Measurements from ENCODE around the gene SIRT5. TPM values are rescaled to one million over a fixed set of nuclear protein-coding genes. Genes with fewer than 3 reads are reported as not detected.

The SIRT5 gene
- total and polyA plus RNA-seq, 2 experiments from 2014 or later: 4.8 to 6.1 TPM

DNA sequence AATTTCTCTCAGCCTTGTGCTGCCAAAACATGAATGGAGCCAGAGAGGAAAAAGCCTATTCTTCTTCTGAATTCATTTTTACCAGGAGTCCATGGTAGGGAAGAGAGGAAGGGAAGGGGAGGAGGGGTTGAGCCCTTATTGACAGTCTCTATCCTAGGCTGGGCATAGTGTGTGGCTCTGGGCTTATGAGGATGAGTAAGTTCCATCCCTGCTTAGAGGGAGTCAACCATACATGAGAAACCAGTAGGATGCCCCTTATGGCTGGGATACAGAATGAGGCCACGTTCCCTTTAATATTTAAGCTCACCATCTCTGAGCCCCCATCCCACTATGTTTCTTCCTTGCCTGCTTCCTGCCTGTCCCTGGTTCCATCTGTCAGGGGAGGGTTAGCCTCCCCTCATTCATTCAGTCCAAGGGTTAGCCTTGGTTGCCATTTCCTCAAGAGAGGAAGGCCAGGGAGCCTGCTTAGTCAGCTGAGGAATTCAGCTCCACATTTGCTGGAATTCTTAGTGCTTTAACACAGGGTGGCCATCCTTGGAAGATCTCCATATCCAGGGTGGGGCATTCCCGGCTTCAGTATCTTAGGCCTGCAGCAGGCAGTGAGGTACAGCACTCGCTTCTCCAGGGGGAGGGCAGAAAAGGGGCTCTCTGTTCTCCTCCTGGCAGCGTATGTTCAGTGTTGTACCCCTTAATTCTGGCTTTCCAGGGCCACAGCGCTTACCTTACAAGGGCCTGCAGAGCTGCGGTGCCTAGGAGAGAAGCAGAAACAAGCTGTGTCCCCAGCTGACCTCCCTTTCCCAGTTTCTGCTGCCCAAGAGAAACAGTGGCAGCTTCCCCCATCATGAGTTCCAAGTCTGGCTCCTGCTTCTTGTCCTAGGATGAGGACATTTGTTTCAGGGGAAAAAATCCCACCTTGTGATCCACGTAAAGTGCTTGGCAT is 12.5 kb downstream of the SIRT5 start:
- Histone ChIP-seq H3K9ac (no peak overlapping the region), H3K4me2 (ENCODE audit: unreplicated experiment) (no peak overlapping the region), H3K27ac (no peak overlapping the region), H3K9me2 (ENCODE audit: insufficient read depth) (no peaks in the 10 kb centered on the region), H3F3A (ENCODE audit: insufficient read depth) (no peaks in the 10 kb centered on the region), H3K27me3 (replicated peaks; ENCODE audit: insufficient read depth) (no peaks in the 10 kb centered on the region), H3K79me2 (ENCODE audit: insufficient read depth) (no peaks in the 10 kb centered on the region), H3K4me1 (ENCODE audit: insufficient read depth) (no peaks in the 10 kb centered on the region), H3K36me3 (ENCODE audit: low read depth) (peaks cover 6% of the 10 kb centered on the region; the same call in 1 of the 2 replicates), H4K20me1 (ENCODE audit: insufficient read depth) (no peaks in the 10 kb centered on the region), H3K4me3 (no peak overlapping the region), H3K9me3 (ENCODE audit: low read depth) (no peaks in the 10 kb centered on the region), H2AFZ (no peak overlapping the region)
- 81 to 86% methylated on average over 7 of the region's 7 CpGs for WGBS, 2 experiments (ENCODE audit: low coverage in 1 of 2, low lambda C conversion rate in 2 of 2, missing lambda C conversion rate in 2 of 2)
- TF ChIP-seq EZH2phosphoT487 (IDR thresholded peaks at IDR 0.05; ENCODE audit: insufficient read depth, low read depth): no peak
- TF ChIP-seq EZH2 (IDR thresholded peaks at IDR 0.05; ENCODE audit: insufficient read depth, poor library complexity, severe bottlenecking): no peak
- peak; percentile 23 for DNase-seq
- in situ Hi-C loops (cut with MboI): no loop called here

DNA sequence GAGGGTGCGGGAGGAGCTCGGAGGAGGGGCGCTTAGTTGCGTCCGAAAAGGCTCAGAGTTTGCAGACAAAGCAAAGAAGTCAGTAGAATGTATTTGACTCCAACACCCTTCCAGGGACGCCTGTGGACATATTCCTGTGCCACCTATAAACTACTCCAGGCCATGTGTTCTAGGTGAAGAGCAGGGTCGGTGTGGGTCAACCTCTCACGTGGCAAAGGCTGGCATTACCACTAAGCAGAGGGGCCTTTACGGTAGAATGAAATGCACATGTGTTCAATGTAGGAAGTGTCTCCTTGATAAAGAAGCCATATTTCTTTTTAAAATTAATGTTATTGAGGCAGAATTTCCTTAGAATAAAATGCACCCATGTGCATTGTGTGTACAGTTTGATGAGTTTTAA is 15.4 kb downstream of the SIRT5 start:
- no peaks in the 10 kb centered on the region for H3K4me1 ChIP-seq (ENCODE audit: insufficient read depth)
- H3K4me2 ChIP-seq (ENCODE audit: unreplicated experiment): no peak overlapping the region
- TF ChIP-seq EZH2 (IDR thresholded peaks at IDR 0.05; ENCODE audit: insufficient read depth, poor library complexity, severe bottlenecking) (no peak), EZH2phosphoT487 (IDR thresholded peaks at IDR 0.05; ENCODE audit: insufficient read depth, low read depth) (no peak)
- H3K27me3 ChIP-seq (replicated peaks; ENCODE audit: insufficient read depth): no peaks in the 10 kb centered on the region
- peaks cover 6% of the 10 kb centered on the region; the same call in 1 of the 2 replicates for H3K36me3 ChIP-seq (ENCODE audit: low read depth)
- no peak overlapping the region for H3K27ac ChIP-seq
- no peaks in the 10 kb centered on the region for H4K20me1 ChIP-seq (ENCODE audit: insufficient read depth)
- H3K9ac ChIP-seq: no peak overlapping the region
- no peaks in the 10 kb centered on the region for H3F3A ChIP-seq (ENCODE audit: insufficient read depth)
- 91 to 92% methylated on average over 9 of the region's 9 CpGs for WGBS, 2 experiments (ENCODE audit: low coverage in 1 of 2, low lambda C conversion rate in 2 of 2, missing lambda C conversion rate in 2 of 2)
- in situ Hi-C loops (cut with MboI): no loop called here
- no peak overlapping the region for H2AFZ ChIP-seq
- H3K9me3 ChIP-seq (ENCODE audit: low read depth): no peaks in the 10 kb centered on the region
- no peaks in the 10 kb centered on the region for H3K9me2 ChIP-seq (ENCODE audit: insufficient read depth)
- no peak overlapping the region for H3K4me3 ChIP-seq
- H3K79me2 ChIP-seq (ENCODE audit: insufficient read depth): no peaks in the 10 kb centered on the region
- no peak for DNase-seq

DNA sequence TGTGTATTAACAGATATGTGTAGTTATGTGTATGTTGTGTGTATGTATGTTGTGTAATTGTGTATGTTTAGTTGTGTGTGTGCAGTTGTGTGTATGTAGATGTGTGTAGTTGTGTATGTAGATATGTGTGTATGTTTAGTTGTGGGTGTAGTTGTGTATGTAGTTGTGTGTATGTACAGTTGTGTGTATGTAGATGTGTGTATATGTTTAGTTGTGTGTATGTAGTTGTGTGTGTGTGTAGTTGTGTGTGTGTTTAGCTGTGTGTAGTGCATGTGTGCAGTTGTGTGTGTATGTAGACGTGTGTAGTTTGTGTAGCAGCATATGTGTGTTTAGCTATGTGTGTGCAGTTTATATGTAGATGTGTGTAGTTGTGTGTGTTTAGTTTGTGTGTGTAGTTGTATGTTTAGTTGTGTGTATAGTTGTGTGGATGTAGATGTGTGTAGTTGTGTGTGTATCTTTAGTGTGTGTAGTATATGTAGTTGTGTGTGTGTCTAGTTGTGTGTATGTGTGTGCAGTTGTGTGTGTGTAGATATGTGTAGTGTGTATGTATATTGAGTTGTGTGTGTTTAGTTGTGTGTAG is 16.3 kb downstream of the SIRT5 start:
- WGBS, 2 experiments (ENCODE audit: low coverage in 1 of 2, low lambda C conversion rate in 2 of 2, missing lambda C conversion rate in 2 of 2): 63 to 87% methylated on average over 1 of the region's 1 CpG

DNA sequence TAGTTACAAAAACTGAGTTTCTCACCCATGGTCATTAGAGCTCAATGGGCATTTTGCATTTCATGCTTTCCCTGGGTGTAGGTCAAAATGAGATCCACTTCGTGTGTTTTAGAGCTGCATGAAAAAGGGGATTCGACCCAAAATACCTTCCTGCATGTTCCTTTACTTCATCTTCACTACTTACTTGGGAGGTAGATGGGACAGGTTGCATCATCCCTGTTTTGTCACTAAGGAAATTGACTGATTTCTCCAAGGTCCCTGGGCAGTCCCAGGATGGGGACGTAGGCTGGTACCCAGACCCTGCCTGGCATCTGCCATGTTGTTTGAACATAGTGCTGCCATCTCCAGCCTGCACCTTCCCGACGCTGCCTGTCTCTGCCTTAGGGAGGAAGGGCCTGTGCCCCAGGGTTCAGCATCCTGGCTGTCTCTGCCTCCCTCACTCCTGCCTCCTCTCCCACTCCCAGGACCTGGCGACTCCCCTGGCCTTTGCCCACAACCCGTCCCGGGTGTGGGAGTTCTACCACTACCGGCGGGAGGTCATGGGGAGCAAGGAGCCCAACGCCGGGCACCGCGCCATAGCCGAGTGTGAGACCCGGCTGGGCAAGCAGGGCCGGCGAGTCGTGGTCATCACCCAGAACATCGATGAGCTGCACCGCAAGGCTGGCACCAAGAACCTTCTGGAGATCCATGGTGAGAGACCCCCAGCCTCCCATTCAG is 17.0 kb downstream of the SIRT5 start:
- TF ChIP-seq EZH2phosphoT487 (IDR thresholded peaks at IDR 0.05; ENCODE audit: insufficient read depth, low read depth): no peak
- no peak overlapping the region for H3K9ac ChIP-seq
- H3F3A ChIP-seq (ENCODE audit: insufficient read depth): no peaks in the 10 kb centered on the region
- H4K20me1 ChIP-seq (ENCODE audit: insufficient read depth): no peaks in the 10 kb centered on the region
- in situ Hi-C loops (cut with MboI): no loop called here
- H3K9me3 ChIP-seq (ENCODE audit: low read depth): no peaks in the 10 kb centered on the region
- no peak overlapping the region for H2AFZ ChIP-seq
- 94 to 95% methylated on average over 20 to 21 of the region's 21 CpGs for WGBS, 2 experiments (ENCODE audit: low coverage in 1 of 2, low lambda C conversion rate in 2 of 2, missing lambda C conversion rate in 2 of 2)
- peaks cover 6% of the 10 kb centered on the region; the same call in 1 of the 2 replicates for H3K36me3 ChIP-seq (ENCODE audit: low read depth)
- no peak for DNase-seq
- no peaks in the 10 kb centered on the region for H3K27me3 ChIP-seq (replicated peaks; ENCODE audit: insufficient read depth)
- H3K4me3 ChIP-seq: no peak overlapping the region
- H3K27ac ChIP-seq: no peak overlapping the region
- H3K9me2 ChIP-seq (ENCODE audit: insufficient read depth): no peaks in the 10 kb centered on the region
- no peaks in the 10 kb centered on the region for H3K79me2 ChIP-seq (ENCODE audit: insufficient read depth)
- no peaks in the 10 kb centered on the region for H3K4me1 ChIP-seq (ENCODE audit: insufficient read depth)
- no peak overlapping the region for H3K4me2 ChIP-seq (ENCODE audit: unreplicated experiment)

More for the DNA sequence above, 16.3 kb downstream of the SIRT5 start:
- H3K9ac ChIP-seq: no peak overlapping the region
- TF ChIP-seq EZH2phosphoT487 (IDR thresholded peaks at IDR 0.05; ENCODE audit: insufficient read depth, low read depth): no peak
- TF ChIP-seq EZH2 (IDR thresholded peaks at IDR 0.05; ENCODE audit: insufficient read depth, poor library complexity, severe bottlenecking): no peak
- H3K9me3 ChIP-seq (ENCODE audit: low read depth): no peaks in the 10 kb centered on the region
- H3K36me3 ChIP-seq (ENCODE audit: low read depth): peaks cover 6% of the 10 kb centered on the region; the same call in 1 of the 2 replicates
- no peaks in the 10 kb centered on the region for H3F3A ChIP-seq (ENCODE audit: insufficient read depth)
- no peaks in the 10 kb centered on the region for H3K4me1 ChIP-seq (ENCODE audit: insufficient read depth)
- no peak overlapping the region for H3K4me3 ChIP-seq
- no peak overlapping the region for H2AFZ ChIP-seq
- in situ Hi-C loops (cut with MboI): no loop called here
- H3K9me2 ChIP-seq (ENCODE audit: insufficient read depth): no peaks in the 10 kb centered on the region
- H3K27me3 ChIP-seq (replicated peaks; ENCODE audit: insufficient read depth): no peaks in the 10 kb centered on the region
- H3K79me2 ChIP-seq (ENCODE audit: insufficient read depth): no peaks in the 10 kb centered on the region
- no peak overlapping the region for H3K27ac ChIP-seq
- DNase-seq: no peak
- H4K20me1 ChIP-seq (ENCODE audit: insufficient read depth): no peaks in the 10 kb centered on the region
- no peak overlapping the region for H3K4me2 ChIP-seq (ENCODE audit: unreplicated experiment)

Data from GM23248 (cell line).